ENCODE results near the gene GPC1.

GRCh38 chr2:240502430-240503121, 67.1 kb downstream of the GPC1 start:
- no peak for TF ChIP-seq POLR2AphosphoS5 (IDR thresholded peaks at IDR 0.05)
- TF ChIP-seq, protein P1, sequence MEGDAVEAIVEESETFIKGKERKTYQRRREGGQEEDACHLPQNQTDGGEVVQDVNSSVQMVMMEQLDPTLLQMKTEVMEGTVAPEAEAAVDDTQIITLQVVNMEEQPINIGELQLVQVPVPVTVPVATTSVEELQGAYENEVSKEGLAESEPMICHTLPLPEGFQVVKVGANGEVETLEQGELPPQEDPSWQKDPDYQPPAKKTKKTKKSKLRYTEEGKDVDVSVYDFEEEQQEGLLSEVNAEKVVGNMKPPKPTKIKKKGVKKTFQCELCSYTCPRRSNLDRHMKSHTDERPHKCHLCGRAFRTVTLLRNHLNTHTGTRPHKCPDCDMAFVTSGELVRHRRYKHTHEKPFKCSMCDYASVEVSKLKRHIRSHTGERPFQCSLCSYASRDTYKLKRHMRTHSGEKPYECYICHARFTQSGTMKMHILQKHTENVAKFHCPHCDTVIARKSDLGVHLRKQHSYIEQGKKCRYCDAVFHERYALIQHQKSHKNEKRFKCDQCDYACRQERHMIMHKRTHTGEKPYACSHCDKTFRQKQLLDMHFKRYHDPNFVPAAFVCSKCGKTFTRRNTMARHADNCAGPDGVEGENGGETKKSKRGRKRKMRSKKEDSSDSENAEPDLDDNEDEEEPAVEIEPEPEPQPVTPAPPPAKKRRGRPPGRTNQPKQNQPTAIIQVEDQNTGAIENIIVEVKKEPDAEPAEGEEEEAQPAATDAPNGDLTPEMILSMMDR (IDR thresholded peaks at IDR 0.05): no peak
